C4-2B (cell line): Measurements from ENCODE around the gene PLCB4.

Experiments
- H3K27ac ChIP-seq: fragments of 450-650 bp; 2 replicates; pipeline ENCODE4 v1.5.1; 2017
- CTCF ChIP-seq: fragments of 450-650 bp; conservative IDR thresholded peaks from 2 replicates; pipeline ENCODE4 v1.5.1; 2017; ENCODE audit warnings: mild to moderate bottlenecking
- ZFX ChIP-seq: fragments of 450-650 bp; IDR thresholded peaks from 2 replicates; pipeline ENCODE4 v1.6.1; 2017

Gene PLCB4

GRCh38 chr20:9025643-9026042 is 43.2 kb upstream of the PLCB4 start:
- TF ChIP-seq ZFX: no peak
- no peak for TF ChIP-seq CTCF
- H3K27ac ChIP-seq: no peak overlapping the region

DNA sequence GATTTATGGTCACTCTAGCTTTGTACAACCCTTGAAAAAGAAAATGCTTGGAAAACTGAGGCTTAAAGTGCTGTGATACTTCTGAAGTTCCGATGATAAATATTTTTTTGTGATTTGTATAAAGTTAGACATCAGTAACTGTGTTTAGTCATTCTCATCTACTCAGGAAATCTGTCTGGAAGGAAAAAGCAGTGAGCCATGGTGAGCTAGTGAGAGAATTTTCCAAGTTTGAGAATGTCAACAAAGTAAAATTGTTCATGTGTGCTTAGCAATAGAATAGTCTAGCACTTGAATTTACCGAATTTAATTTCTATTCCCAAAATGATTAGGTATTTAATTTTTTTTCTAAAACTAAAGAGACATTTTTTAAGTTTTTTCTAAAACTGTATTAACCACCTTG is 41.3 kb upstream of the PLCB4 start:
- no peak overlapping the region for H3K27ac ChIP-seq
- TF ChIP-seq ZFX (no peak), CTCF (no peak)

DNA sequence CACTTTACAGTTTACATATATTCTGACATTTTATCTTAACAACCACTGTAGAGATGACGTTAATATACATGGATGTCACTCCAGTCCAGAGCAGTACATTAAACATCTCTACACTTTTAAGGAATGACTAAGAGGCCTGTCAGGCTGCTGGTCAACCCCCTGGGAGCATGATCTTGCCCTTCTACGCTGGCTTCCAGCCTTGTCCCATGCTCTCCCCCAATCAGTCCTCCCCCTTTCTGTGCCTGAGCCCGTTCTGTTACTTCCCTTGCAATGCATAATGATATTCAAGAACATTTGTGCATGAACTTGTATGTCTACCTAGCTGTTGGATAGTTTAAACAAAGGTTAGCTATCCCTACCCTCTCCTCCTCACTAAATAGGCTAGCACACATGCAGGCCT is 40.5 kb upstream of the PLCB4 start:
- TF ChIP-seq CTCF (no peak), ZFX (no peak)
- no peak overlapping the region for H3K27ac ChIP-seq

DNA sequence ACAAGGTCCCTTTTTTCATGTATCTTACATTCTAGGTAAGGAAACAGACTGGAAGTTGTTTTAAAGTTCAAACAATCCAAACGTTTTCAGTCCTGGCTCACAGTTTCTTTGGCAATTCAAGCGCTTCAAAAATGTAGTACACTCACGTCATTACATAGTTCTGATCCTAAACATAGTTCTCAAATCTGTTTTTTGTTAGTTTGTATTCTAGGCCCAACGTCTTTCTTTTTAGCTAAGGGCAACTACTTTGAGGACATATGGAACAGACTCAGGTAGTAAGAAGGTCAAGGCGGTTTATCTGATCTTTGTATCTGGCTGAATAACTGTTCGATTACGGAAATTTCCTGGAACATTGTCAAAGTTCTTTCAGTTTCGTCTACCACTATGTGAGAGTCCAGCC is 36.9 kb upstream of the PLCB4 start:
- TF ChIP-seq CTCF (no peak), ZFX (no peak)
- no peak overlapping the region for H3K27ac ChIP-seq

DNA sequence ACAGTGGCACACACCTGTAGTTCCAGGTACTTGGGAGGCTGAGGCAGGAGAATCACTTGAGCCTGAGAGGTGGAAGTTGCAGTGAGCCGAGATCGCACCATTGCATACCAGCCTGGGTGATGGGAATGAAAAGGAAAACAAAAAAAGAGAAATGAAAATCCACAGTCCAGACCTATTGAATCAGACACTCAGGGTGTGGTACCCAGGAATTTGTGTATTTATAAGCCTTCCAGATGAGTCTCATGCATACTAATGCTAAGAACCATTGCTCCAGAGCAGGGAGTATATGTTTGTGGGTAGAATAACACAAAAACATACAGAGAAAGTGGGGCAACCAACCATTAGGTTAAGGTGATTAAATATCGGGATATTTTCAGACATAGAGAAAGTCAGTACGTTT is 36.1 kb upstream of the PLCB4 start:
- H3K27ac ChIP-seq: no peak overlapping the region
- TF ChIP-seq ZFX: no peak
- TF ChIP-seq CTCF: no peak

GRCh38 chr20:9035126-9035525 is 33.8 kb upstream of the PLCB4 start:
- TF ChIP-seq CTCF: no peak
- no peak overlapping the region for H3K27ac ChIP-seq

DNA sequence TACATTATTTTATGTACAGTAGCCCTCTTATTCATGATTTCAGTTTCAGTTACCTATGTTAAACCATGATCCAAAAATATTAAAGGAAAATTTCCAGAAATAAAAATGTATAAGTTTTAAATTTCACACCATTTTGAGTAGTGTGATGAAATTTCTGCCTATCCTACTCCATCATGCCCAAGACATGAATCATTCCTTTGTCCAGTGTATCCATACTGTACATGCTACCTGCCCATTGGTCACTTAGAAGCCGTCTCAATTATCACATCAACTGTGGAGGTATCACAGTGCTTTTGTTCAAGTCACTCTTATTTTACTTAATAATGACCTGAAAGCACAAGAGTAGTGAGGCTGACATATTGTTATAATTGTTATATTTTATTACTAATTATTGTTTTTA is 32.3 kb upstream of the PLCB4 start:
- H3K27ac ChIP-seq: no peak overlapping the region
- TF ChIP-seq CTCF (no peak), ZFX (no peak)
